HepG2 (cell line): Measurements from ENCODE around the gene UTS2R. TPM values are rescaled to one million over a fixed set of nuclear protein-coding genes. Genes with fewer than 3 reads are reported as not detected.
A peak's percentile ranks its signal among the peaks of the same experiment; 100 is the strongest.

Experiments used
- BHLHE40 ChIP-seq: IDR thresholded peaks from 2 replicates; pipeline ENCODE4 v1.6.1; 2011; ENCODE audit warnings: low read length, improper control_type of control experiment
- CSRNP1 ChIP-seq: sonication (generic); formaldehyde crosslinking; IDR thresholded peaks from 2 replicates; pipeline ENCODE4 v1.8.1; 2023; ENCODE audit warnings: mild to moderate bottlenecking, missing genetic modification reagents
- EED ChIP-seq: sonication (generic); formaldehyde crosslinking; IDR thresholded peaks from 2 replicates; pipeline ENCODE4 v1.5.0; 2020; ENCODE audit warnings: mild to moderate bottlenecking, missing genetic modification reagents
- EHMT2 ChIP-seq: fragments of 200-600 bp; sonication (generic); IDR thresholded peaks from 2 replicates; pipeline ENCODE4 v1.7.0; 2017; ENCODE audit warnings: antibody characterized with exemption, low read depth, low read length, borderline replicate concordance
- KDM2A ChIP-seq: sonication (generic); formaldehyde crosslinking; IDR thresholded peaks from 2 replicates; pipeline ENCODE4 v1.4.0; 2020; ENCODE audit warnings: low read depth, missing genetic modification reagents, borderline replicate concordance
- NCOR1 ChIP-seq: fragments of 200-600 bp; sonication (generic); IDR thresholded peaks from 2 replicates; pipeline ENCODE4 v1.7.0; 2017; ENCODE audit warnings: antibody characterized with exemption, low read length, borderline replicate concordance
- SRSF1 ChIP-seq: fragments of 200-400 bp; formaldehyde crosslinking; optimal IDR thresholded peaks from 2 replicates; pipeline ENCODE3; 2017; ENCODE audit warnings: mild to moderate bottlenecking, low read depth, low read length, moderate library complexity
- YY1 ChIP-seq: IDR thresholded peaks from 2 replicates; pipeline ENCODE4 v1.6.1; 2011; ENCODE audit warnings: low read length, low read depth, moderate library complexity, mild to moderate bottlenecking; ENCODE audit not compliant: insufficient read depth, insufficient replicate concordance
- ZFP62 ChIP-seq: sonication (generic); formaldehyde crosslinking; IDR thresholded peaks from 2 replicates; pipeline ENCODE4 v1.4.0; 2020; ENCODE audit warnings: missing genetic modification reagents
- ZNF34 ChIP-seq: sonication (generic); formaldehyde crosslinking; IDR thresholded peaks from 2 replicates; pipeline ENCODE4 v1.4.0; 2020; ENCODE audit warnings: mild to moderate bottlenecking, missing genetic modification reagents, borderline replicate concordance
- ZNF431 ChIP-seq: sonication (generic); formaldehyde crosslinking; IDR thresholded peaks from 2 replicates; pipeline ENCODE4 v1.9.0; 2022; ENCODE audit warnings: missing genetic modification reagents, low read depth, mild to moderate bottlenecking, borderline replicate concordance
- ZNF605 ChIP-seq: sonication (generic); formaldehyde crosslinking; IDR thresholded peaks from 2 replicates; pipeline ENCODE4 v1.8.0; 2022; ENCODE audit warnings: mild to moderate bottlenecking, missing genetic modification reagents
- ZNF609 ChIP-seq: sonication (generic); formaldehyde crosslinking; IDR thresholded peaks from 2 replicates; pipeline ENCODE4 v1.4.0; 2020; ENCODE audit warnings: mild to moderate bottlenecking, missing genetic modification reagents, borderline replicate concordance
- ZNF674 ChIP-seq: sonication (generic); formaldehyde crosslinking; IDR thresholded peaks from 2 replicates; pipeline ENCODE4 v1.5.0; 2020; ENCODE audit warnings: low read depth, mild to moderate bottlenecking, missing genetic modification reagents
- ZNF850 ChIP-seq: sonication (generic); formaldehyde crosslinking; conservative IDR thresholded peaks from 2 replicates; pipeline ENCODE4 v1.9.0; 2021; ENCODE audit warnings: mild to moderate bottlenecking, missing genetic modification reagents
- polyA plus RNA-seq, 8 experiments: library from polyadenylated mRNA; depleted of rRNA in 3 of 8; stranded (reverse) in 7 of 8; unstranded in 1 of 8; fragments of >200 nt; fragmentation: Illumina TruSeq in 4 of 8; extraction: Trizol in 4 of 8; gene quantifications; 2 replicates each; pipeline versions ENCODE4 v1.2.1 to v1.2.3, GENCODE V29; 2011 to 2016; ENCODE audit warnings: low read depth in 4 of 8, missing spikeins in 1 of 8, mixed read lengths in 1 of 8; ENCODE audit not compliant: insufficient read depth in 1 of 8
- total RNA-seq, 5 experiments: library from RNA; depleted of rRNA; stranded (reverse); fragments of >200 nt; fragmentation: Illumina TruSeq; extraction: Trizol; gene quantifications; 2 replicates each; pipeline ENCODE4 v1.2.3, GENCODE V29; 2016; ENCODE audit warnings: low read depth in 1 of 5
- TF ChIP-seq, protein P1 (sequence below): sonication (generic); formaldehyde crosslinking; conservative IDR thresholded peaks from 2 replicates; pipeline ENCODE4 v1.4.0; 2020; ENCODE audit warnings: mild to moderate bottlenecking, missing genetic modification reagents, moderate library complexity
- TF ChIP-seq, protein P2 (sequence below): sonication (generic); formaldehyde crosslinking; IDR thresholded peaks from 2 replicates; pipeline ENCODE4 v1.4.0; 2020; ENCODE audit warnings: low read depth, mild to moderate bottlenecking, missing genetic modification reagents

UTS2R gene
- total and polyA plus RNA-seq, 2 of the 13 experiments (the other 11 are each of a cell fraction or from before 2014, with no cell fraction given) = 0.13 to 0.15 TPM

DNA sequence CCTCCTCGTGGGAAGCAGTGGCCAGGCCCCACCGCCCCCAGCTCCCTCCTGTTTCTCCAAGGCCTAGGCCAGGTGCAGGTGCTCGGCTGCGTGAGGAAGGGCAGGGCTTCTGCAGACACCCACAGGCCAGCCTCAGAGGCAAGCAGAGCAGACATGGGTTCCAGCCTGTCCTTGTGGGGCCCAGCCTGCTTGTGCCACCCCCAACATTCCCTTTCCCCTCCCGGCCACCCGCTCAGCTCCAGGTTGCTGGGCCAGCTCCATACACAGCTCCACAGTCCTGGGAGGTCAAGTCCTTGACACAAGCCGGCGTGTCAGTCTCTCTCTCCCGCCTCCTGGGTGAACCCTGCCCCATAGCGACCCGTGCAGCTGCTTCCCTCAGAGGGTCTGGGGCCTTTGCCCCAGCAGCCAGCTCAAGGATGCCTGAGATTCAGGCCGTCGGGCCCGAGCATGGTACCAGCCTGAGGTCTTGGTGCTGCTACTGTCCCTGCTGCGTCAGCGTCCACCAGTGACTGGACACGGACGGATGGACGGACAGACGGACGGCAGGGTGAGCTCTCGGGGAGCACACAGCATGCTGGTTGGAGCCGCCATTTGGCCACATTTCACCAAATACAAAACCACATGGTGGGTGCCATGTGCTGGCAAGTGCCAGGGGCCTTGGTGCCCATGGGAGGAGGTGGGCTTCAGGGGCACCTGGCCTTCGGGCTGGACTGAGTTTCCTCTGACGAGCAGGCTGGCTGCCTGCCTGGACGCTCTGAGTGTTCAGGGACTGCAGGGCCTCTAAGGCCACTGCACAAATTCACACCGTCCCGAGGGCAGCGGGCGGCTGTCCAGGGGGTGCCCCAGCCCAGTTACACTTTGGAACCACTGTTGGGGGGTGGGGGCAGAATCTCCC lies 46.0 kb upstream of the UTS2R start (continued):
- TF ChIP-seq CSRNP1 (CRISPR knock-in tag) (no peak), ZNF34 (CRISPR knock-in tag) (peak; percentile 72; the same call in 1 of the 2 replicates), ZNF674 (CRISPR knock-in tag) (no peak), ZNF431 (no peak), YY1 (peak; percentile 4), ZNF609 (CRISPR knock-in tag) (peak; percentile 90), NCOR1 (peak; percentile 64; the same call in 1 of the 2 replicates), BHLHE40 (peak; percentile 60), EED (CRISPR knock-in tag) (no peak), SRSF1 (no peak), ZFP62 (CRISPR knock-in tag) (no peak), KDM2A (peak; percentile 38), ZNF850 (no peak), ZNF605 (CRISPR knock-in tag) (peak; percentile 81; the same call in 1 of the 2 replicates), EHMT2 (no peak)
- TF ChIP-seq, protein P1, sequence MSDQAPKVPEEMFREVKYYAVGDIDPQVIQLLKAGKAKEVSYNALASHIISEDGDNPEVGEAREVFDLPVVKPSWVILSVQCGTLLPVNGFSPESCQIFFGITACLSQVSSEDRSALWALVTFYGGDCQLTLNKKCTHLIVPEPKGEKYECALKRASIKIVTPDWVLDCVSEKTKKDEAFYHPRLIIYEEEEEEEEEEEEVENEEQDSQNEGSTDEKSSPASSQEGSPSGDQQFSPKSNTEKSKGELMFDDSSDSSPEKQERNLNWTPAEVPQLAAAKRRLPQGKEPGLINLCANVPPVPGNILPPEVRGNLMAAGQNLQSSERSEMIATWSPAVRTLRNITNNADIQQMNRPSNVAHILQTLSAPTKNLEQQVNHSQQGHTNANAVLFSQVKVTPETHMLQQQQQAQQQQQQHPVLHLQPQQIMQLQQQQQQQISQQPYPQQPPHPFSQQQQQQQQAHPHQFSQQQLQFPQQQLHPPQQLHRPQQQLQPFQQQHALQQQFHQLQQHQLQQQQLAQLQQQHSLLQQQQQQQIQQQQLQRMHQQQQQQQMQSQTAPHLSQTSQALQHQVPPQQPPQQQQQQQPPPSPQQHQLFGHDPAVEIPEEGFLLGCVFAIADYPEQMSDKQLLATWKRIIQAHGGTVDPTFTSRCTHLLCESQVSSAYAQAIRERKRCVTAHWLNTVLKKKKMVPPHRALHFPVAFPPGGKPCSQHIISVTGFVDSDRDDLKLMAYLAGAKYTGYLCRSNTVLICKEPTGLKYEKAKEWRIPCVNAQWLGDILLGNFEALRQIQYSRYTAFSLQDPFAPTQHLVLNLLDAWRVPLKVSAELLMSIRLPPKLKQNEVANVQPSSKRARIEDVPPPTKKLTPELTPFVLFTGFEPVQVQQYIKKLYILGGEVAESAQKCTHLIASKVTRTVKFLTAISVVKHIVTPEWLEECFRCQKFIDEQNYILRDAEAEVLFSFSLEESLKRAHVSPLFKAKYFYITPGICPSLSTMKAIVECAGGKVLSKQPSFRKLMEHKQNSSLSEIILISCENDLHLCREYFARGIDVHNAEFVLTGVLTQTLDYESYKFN (CRISPR knock-in tag) = peak; percentile 89
- TF ChIP-seq, protein P2, sequence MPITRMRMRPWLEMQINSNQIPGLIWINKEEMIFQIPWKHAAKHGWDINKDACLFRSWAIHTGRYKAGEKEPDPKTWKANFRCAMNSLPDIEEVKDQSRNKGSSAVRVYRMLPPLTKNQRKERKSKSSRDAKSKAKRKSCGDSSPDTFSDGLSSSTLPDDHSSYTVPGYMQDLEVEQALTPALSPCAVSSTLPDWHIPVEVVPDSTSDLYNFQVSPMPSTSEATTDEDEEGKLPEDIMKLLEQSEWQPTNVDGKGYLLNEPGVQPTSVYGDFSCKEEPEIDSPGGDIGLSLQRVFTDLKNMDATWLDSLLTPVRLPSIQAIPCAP (CRISPR knock-in tag) = no peak
